DMS114 treated with DMSO at 0.1 percent for 48 hours (cell line): ENCODE results near the gene SLC25A42.
A peak's percentile ranks its signal among the peaks of the same experiment; 100 is the strongest.
"Not testable (repeated sequence)": the region's sequence is repeated elsewhere in the genome, so short reads cannot be mapped to it uniquely, and the experiment has no call there.

Source experiments
- DNase-seq: peaks from one replicate; lab custom pipeline; 2025; ENCODE audit not compliant: unreplicated experiment; lab: John Stamatoyannopoulos, UW

SLC25A42 gene, protein sequence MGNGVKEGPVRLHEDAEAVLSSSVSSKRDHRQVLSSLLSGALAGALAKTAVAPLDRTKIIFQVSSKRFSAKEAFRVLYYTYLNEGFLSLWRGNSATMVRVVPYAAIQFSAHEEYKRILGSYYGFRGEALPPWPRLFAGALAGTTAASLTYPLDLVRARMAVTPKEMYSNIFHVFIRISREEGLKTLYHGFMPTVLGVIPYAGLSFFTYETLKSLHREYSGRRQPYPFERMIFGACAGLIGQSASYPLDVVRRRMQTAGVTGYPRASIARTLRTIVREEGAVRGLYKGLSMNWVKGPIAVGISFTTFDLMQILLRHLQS

DNA sequence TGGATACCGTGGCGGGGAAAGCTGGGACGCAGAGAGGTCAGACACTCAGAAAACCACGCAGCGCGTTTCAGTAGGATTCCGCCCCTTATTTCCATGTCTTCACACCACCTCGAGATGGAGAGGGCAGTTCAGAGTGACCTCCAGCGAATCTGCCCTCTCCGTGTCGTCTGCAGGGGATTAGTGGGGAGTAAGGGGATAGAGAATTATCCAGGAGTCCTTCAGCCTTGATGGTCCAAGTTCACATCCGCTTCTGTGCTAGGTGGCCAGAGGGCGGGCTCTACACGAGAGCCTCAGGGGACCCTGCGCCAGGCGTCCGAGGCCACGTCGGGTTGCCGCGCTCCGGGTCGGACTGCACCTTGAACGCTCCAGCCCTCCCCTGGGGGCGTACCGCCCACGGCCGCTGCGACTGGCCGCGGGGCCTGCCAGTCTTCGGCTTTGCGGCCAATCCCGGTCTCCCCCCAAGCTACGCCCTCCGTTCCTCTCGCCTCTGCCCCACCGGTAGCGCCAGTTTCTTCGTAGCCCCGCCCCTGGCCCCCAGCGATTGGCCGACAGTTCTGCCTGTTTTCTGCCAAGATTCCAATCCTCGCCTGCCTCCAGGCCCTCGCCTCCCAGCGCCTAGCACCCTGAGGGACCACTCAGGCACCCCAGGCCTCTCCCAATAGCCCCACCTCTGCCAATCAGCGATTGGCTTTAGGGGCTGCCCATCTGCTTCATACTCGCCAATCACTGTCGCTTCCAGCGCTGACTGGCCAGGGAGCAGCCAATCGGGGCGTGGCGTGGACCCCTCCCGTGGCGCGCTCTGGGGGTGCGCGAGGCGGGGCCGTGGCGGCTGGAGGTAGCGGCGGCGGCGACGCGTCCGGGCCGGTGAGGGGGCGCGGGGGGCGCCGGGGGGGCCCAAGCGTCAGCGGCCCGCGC lies at the start of gene SLC25A42:
Gene SLC25A42, plus strand, starts transcription at position 812 of the 915 bp plus-strand sequence. CDS start 32,131 bp downstream, outside the sequence.
- peak; percentile 99 for DNase-seq

DNA sequence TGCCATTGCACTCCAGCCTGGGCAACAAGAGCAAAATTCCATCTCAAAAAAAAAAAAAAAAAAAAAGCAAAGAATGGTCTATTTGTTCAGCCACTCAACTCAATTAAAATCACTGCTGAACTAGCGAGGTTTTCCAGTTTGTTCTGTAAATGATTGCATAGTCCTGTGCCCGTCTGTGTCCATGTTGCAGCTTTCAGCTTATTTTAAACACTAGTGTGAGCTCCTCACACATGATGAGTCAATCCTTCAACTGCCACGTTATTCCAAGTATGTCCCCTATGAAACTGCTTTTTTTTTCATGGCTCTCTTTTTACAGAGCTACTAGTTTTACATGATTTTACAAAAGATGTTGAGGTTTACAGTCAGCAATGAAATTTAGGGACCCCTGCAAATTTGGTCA lies 42.7 kb upstream of the SLC25A42 start:
- no peak for DNase-seq

DNA sequence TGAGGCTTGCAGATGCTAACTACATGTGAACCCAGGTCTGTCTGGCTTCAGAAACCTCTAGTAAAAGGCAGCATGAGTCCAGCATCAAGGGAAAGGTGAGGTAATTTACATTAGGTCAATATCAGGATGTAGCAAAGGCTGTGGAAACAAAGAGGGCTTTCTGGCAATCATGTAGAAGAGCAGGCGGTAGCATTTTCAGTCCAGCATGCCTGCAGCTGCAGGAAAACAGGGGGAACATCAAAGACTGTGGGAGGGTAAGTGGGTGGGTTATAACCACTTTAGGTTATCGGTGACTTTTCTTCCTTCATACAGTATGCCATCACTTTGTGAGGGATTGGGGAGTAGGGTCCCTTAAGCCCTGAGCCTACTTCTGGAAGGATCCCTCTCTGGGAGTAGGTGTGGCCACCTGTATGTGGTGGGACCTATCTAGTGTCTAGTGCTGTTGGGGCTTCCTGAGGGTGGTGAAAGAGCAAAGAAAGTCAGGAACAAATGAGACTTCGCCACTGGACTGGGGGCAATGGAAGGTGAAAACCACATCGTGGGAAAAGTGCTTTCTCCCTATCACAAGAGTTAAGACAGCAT lies 41.3 kb upstream of the SLC25A42 start:
- no peak for DNase-seq

DNA sequence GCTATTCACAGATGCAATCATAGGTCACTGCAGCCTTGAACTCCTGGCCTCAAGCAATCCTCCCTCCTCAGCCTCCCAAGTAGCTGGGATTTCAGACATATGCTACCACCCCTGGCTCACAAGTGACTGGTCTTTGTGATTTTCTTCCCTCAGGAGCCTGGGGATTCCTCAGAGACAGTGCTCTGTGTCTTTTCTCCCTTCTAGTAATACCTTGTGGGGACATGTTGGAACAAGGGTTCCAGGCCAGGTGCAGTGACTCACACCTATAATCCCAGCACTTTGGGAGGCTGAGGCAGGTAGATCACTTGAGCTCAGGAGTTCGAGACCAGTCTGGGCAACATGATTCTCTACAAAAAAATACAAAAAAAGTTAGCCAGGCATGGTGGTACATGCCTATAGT lies 40.4 kb upstream of the SLC25A42 start:
- DNase-seq, result not testable (repeated sequence)

DNA sequence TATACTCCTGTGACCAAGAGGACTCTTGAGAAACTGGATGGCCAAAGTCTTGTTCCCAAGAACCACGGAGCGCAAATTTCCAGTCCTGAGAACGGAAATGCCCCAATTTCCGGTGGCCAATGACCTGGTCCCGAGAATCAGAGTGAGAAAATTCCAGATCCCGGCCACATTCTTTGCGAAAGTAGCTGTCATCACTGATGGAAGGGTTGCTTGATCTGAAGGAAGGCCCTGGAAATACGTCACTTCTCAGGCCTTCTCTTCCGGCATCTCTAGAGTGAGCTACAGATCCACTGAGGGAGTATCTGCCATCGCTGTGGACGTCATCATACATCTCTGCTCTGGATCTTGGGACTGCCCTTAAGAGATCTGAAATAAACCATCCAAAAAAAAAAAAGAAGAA lies 37.9 kb upstream of the SLC25A42 start:
- no peak for DNase-seq

DNA sequence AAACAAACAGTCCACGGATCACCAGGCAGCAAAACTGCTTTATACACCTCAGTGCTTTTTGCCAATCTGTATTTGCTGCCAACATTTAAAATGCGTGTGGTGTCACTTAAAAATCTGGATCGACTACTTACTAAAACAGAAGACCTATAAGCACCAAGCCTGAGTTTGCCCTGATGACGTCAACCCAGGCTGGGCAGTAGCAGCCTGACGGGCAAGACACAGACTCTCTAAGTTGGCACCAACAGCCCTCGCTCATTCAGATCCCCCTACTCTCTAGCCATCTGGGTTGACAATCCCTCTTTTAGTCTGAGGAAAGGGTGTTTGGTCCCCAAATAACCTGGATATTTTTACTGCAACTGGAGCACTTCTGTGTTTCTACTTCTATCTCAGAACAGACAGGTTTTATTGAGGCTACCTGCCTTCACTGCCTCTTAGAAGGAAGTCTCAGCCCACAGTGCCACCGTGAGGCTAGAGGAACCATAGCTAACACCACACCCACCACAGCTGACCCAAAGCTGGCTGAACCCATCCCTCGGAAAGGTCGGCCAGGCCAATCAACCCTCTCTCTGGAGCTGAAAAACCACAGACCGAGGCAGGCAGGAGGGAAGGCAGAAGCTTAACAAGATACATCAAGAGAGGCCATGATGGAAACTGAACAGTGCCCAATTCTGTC lies 37.4 kb upstream of the SLC25A42 start:
- DNase-seq, result no peak

DNA sequence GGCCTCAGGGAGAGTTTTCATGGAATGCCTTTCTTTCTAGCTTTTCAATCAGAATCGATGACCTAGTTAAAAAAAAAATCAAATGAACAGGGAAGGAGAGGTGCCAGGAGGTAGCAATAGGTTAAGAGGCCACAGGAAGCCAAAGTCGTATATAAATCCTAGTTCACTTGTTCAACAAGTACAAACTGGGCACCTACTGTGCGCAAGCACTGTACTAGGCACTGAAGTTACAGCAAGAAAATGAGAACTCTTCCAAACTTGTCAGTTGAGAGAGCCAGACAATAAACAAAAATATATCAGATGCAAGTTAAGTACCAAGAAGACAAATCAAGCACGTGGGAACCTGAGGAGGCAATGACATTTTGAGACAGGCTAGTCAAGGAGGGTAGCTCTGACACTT lies 36.6 kb upstream of the SLC25A42 start:
- DNase-seq, result no peak

DNA sequence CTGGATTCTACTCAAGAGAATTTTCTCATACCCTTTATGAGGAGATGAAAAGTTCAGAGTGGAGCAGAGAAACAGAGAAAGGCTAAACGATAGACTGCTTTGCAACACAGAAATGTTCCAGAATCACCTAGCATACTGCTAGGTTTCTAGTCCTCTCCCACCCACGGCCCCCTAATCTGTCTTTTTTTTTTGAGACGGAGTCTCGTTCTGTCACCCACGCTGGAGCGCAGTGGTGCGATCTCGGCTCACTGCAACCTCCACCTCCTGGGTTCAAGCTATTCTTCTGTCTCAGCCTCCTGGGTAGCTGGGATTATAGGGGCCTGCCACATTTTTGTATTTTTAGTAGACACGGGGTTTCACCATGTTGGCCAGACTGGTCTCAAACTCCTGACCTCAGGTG lies 35.3 kb upstream of the SLC25A42 start:
- no peak for DNase-seq

DNA sequence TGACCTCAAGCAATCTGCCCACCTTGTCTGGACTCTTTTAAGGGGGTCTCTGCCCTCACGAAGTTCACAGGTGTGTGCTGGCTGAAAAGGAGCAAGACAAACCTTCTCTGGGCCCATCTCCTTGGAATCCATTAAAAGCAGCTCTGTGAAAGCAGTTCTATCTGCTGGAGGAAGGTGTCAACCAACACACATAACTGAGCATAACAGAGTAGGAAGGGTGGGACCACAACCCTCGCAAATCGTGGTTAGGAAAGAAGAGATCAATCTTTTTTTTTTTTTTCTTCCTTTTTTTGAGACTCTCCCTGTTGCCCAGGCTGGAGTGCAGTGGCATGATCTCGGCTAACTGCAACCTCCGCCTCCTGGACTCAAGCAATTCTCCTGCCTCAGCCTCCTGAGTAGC lies 31.9 kb upstream of the SLC25A42 start:
- DNase-seq, result no peak

DNA sequence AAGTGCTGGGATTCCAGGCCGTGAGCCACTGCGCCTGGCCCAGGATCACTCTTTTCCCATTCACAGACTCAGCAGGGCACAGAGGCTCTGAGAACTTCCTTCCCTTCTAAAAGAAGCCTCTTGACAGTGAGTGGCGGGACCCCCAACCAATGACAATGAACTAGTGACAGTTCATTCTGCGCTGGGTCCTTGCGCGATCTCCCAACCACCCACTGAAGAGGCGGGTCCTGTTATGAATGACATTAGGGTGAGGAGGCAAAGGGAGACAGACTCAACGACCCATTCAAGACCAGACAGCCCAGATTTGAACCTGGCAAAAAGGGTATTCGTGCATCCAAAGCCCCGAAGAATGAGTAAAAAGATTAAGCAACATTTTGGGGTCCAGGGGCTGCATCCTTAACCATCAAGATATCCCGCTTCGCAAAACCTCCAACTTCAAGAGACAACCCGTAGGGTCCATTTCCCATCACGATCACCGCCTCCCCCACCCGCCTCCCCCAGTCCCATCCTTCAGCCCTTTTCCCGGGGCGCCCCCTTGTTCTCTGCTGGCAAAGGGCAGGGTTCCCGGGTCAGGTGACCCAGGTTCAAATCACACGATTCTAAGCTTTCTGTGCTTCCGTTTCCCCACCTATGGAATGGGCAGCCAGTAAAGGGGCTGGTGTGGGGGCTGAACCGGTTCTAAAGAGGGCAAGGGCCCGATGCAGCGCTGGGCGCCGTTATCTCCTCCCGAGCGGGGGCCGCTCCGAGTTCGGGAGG lies 31.2 kb upstream of the SLC25A42 start:
- DNase-seq, result peak; percentile 91

DNA sequence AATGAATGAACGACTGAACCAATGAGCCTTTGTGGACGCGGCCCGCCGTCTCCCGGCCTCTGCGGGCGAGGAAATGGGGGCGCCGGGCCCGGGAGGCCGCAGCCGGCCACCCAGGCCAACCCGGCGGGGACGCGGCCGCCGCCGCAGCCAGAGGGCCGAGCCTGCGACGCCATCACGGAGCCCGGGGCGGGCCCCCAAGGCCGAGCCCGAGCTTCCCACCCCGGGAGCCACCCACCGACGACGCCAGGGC lies 30.7 kb upstream of the SLC25A42 start:
- DNase-seq, result no peak

DNA sequence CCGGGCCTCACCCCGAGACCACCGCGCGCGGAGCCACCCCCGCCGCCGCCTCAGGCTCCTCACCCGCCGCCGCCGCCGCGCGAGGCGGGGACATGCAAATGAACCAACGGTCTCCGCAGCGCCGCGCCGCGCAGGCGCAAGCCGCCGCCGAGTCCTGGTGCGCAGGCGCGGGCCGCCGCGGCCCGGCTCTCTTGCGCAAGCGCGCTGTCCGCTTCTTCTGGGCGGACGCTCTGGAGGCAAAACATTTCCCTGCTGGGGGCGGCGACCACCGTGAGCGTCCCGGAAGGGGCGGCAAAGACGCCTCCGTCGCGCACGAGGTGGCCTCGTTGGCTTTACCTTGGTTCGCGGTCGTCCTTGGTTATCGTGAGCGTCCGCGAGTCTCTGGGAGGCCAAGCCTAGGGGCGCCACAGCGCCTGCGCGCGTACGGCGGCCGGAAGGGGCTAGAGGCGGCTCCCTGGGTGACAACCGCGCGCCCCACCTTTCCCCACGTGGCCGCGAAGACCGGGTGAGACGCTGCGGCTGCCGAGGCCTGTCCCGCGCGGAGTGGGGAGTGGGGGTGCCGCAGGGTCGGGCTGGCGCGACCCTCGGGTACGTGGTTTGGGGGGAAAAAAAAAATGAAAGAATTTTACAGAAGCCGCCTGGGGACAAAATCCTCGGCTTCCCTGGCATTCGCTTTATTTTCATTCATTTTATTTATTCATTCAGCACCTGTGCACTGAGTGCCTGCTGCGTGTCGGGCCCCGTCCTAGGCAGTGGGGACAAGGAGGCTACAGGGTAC lies 30.2 kb upstream of the SLC25A42 start, which contains the start of the genes ARMC6 and SUGP2:
Gene ARMC6, plus strand, starts transcription at position 178 of the 778 bp plus-strand sequence. CDS start 607 bp downstream, outside the sequence.
Gene SUGP2, minus strand, starts transcription at position 92 of the 778 bp plus-strand sequence. CDS start 2,446 bp downstream, outside the sequence.
- peak; percentile 84 for DNase-seq

DNA sequence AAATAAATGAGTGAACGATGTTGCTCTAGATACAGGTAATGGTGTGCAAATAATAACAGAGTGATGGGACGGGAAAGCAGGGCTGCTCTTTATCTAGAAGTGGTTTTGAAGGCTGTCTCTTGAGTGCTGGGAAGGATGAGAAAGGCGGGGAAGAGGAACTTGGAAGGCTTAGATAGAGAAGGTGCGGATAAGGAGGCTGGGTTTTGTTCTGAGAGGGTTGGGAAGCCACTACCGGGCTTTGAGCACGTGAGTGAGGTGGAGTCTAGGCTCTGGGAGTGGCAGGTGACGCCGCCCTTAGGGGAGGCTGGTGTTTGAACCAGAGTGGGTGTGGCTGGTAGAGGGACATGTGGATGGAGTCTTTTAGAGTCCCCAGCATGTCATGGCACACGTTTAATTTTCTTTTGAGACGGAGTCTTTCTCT lies 29.6 kb upstream of the SLC25A42 start:
- DNase-seq, result peak; percentile 82

DNA sequence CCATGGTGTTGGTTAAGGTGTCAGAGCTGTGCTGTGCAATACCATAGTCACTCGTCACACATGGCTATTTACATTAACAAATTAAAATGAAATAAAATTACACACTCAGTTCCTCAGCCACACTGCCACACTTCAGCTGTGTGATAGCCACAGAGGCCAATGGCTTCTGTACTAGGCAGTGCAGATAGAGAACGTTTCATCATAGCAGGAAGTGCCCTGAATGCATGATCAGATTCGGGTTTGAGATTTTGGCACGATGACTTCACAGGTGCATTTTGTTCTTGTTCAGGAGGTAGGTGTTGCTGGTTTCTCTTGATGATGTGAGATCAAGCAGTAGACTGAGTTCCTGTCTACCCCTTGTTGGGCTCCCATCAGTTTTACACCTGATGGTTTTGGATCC lies 23.9 kb upstream of the SLC25A42 start:
- DNase-seq, result no peak

DNA sequence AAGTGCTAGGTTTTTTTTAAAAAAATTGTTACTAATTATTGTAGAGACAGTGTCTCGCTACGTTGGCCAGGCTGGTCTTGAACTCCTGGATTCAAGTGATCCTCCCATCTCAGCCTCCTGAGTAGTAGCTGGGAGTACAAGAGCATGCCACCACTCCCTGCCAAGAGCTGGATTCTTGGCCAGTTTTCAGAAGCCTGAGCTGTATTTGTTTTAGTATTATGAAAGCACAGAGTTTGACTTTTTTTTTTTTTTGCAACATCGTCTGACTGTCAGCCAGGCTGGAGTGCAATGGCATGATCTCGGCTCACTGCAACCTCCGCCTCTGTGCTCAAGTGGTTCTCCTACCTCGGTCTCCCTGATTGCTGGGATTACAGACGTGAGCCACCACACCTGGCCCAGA lies 23.4 kb upstream of the SLC25A42 start:
- DNase-seq, result no peak

DNA sequence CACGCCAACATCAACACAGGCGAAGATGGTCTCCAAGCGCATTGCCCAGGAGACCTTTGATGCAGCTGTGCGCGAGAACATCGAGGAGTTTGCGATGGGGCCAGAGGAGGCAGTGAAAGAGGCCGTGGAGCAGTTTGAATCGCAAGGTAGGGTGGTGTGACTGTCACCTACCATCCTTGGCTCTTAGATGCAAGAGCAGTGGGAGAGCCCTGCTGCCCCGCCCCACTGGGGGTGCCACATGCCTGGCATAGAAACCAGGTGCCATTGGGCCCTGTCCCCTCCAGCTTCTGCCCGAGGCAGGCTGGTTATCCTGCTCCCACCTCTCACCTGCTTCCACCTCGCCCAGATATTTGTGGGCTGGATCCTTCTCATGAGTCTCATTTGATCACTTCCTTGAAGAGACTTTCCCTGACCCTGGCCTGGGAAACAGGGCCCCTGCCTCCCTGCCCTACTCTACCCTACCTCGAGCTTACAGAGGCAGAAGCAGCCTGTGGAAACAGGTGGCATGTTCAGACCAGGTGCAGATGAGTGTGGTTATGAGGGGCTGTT lies 21.0 kb upstream of the SLC25A42 start:
- DNase-seq, result no peak

DNA sequence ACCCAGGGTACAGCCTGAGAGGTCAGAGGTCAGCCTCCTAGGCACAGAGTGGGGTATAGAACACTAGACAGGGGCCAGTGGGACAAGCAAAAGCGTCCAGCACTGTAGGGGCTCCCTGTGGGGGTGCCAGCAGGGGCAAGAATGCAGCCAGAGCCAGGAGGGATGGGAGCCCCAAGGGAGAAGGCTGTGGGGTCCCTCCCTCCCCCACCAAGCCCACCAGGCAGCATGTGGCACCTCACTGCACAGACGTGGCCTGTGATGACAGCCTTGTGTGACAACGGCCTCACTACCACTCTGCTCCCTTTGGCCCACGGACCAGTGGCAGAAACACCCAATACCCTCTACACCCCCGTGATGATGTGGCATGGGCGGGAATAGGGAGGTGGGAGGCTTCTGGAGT lies 20.3 kb upstream of the SLC25A42 start:
- DNase-seq, result no peak

DNA sequence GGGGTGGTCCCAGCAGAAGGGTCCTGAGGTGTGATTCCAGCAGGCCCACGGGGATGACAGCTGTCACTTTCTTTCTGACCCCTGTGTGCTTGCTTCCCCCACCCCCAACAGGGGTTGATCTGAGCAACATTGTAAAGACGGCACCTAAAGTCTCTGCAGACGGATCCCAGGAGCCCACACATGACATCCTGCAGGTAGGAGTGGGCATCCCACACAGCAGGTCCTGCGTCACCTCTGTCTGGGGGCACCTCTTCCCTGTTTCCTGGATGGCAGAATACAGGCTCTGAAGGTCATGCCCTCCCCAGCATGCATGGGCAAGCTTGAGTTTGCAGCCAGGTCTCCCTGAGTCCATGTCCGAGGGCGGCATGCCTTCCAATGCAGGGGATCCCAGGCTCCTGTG lies 19.9 kb upstream of the SLC25A42 start:
- no peak for DNase-seq

DNA sequence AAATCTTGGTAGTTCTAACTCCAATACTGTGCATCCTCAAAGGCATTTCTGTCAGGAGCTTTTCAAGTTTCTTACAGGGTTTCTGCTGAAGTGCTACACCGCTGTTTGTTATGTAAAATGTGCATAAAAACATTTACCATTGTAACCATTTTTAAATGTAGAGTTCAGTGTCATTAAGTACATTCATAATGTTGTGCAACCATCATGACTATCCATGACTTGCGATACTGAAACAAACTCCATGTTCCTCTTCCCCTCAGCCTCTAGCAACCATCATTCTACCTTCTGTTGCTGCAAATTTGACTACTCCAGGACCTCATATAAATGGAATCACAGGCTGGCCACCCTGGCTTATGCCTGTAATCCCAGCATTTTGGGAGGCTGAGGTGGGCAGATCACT lies 14.4 kb upstream of the SLC25A42 start:
- no peak for DNase-seq
